Stimulated activated CD4-positive, alpha-beta T cell treated with anti-CD3 and anti-CD28 coated beads, Interleukin-4, amount 100 ng/mL, for 48 hours (primary cell): ENCODE results near the gene GAB4.
"Not testable (repeated sequence)": the region's sequence is repeated elsewhere in the genome, so short reads cannot be mapped to it uniquely, and the experiment has no call there.

ENCODE experiments used
- DNase-seq, 2 donors: peaks; one replicate each; pipeline ENCODE4 v3.0.0-alpha.2; 2020; ENCODE audit warnings: low read depth in 2 of 2

Gene GAB4, protein sequence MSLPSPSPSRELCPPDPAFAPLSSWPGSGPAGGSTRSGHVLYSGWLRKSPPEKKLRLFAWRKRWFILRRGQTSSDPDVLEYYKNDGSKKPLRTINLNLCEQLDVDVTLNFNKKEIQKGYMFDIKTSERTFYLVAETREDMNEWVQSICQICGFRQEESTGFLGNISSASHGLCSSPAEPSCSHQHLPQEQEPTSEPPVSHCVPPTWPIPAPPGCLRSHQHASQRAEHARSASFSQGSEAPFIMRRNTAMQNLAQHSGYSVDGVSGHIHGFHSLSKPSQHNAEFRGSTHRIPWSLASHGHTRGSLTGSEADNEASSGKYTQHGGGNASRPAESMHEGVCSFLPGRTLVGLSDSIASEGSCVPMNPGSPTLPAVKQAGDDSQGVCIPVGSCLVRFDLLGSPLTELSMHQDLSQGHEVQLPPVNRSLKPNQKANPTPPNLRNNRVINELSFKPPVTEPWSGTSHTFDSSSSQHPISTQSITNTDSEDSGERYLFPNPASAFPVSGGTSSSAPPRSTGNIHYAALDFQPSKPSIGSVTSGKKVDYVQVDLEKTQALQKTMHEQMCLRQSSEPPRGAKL

DNA sequence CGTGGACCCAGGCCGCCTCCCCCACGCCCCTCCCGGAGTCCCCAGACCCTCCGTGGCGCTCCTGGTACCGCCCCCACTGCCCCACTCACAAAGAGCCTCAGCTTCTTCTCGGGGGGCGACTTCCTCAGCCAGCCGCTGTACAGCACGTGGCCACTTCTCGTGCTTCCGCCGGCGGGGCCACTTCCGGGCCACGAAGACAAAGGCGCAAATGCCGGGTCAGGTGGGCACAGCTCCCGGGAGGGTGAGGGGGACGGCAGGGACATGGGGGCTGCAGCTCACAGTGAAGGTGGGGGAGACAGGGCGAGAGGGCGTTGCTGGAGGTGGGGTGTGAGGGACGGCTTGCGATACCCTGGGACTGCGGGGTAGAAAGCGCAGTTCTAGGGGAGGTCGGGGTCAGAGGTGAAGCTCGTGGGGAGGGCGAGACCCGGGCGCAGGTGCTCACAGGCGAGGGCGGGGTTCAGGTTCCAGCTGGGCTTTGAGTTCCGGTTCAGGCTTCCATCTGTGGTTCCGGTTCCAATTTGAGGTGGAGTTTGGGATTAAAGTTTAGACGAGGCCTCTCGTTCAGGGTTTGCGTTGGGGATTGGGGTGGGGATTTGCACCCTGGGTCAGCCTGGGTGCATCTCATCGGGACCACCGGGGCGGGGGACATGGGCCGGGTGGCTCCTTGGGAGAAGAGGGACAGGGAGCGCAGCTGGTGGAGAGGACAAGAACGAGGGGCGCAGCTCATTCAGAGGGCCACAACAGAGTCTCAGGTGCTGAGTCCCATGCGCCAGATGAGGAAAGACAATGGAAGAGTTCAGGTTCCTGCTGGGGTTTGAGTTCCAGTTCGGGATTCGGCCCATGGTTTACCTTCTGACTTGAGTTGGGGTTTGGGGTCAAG is at the start of gene GAB4:
TSS of gene GAB4 (minus strand) at position 371 of the 880 bp plus-strand sequence. CDS start at position 263, 108 bp downstream.
- no peak for DNase-seq

DNA sequence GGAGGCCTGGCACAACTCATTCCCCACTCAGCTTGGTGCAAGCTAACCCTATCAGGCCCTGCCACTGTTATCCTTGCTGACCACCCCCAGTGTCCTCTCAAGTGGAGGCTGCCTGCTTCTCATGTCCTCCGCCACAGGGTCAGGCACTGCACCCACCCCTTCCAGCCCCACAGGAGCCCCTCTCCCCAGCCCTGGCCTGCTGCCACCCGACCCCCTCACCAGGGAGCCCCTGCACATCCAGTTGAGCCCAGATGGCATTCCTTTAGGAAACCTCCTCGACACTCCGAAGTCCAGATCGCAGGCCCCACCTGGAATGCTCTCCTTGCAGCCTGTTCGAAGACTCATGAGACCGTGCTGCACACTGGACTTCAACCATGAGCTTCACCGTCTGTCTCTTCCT is 48.8 kb upstream of the GAB4 start:
- DNase-seq = no peak

DNA sequence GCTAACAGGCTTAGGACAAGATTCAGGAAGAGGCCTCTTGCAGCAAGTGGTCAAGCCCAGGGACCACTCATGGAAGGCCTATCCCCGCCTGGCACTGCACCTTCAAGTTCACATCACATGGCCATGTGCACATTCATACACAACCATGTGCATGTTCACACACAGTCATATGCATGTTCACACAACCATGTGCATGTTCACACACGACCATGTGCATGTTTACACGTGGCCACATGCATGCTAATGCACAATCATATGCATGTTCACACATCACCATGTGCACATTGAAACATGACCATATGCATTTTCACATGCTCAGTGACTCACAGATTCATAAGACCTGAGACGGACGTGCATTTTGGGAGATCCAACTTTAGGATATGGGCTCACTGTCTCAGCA is 48.0 kb upstream of the GAB4 start:
- DNase-seq = no peak

DNA sequence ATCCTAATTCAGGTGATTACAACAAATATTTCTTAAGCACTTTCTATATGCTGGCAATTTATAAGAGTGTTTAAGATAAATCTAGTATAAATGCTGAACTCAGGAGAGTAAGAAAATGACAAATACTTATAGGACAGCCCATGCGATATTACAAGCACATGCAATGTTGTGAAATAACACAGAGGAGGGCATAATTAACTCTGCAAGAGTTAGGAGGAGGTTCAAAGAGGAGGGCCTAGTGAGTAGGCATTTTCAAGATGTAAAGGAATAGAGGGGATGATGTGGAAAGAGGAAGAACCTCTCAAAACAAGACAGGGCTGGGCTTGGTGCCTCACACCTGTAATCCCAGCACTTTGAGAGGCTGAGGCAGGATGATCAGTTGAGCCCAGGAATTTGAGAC is 39.6 kb upstream of the GAB4 start:
- DNase-seq = no peak

DNA sequence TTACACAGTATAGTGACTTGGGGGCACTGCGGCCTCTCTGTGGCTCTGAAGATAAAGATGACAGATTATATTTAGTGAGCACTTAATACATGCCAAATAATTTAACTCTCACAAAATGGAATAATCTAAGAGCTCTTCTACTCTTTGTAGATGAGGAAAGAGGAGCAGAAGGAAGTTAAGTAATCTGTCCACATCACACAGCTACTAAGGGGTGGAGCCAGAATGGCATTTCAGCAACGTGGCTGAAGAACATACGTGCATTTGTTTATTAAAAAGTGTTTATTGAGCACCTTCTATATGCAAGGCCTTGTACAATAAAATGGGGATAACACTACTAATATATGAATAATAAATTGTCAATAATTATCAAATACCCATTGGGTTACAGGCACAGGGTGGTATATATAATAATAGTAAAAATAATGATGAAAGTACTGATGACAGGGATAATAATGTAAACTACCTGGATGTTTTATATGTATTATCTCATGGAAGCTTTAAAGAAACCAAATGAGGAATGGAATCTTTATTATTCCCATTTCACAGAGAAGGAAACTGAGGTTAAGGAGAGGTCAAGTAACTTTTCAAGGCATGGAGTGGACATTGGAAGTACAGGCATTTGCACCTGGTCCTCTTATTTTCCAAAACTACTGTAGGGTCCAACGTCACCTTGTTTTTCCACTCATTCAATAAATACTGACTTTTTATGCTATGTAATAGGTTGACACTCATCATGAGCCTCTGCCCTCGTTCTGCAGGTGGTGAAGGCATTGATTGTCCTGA is 38.7 kb upstream of the GAB4 start:
- no peak for DNase-seq

DNA sequence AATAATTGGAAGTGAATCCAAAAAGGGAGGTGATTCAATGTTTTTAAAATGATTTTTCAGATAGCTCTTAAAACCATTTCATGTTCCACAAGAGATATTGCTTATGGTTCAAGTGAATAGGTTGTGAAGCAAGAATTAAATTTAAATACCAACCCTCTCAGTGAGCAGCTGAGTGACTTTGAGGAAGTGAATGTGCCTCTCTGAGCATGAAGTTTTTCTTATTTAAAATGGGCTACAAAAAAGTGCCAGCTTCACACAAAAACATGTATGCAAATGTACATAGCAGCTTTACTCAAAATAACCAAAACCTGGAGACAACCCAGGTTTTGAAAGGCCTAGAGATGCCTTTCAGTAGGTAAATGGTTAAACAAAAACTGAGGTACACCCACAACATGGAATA is 35.5 kb upstream of the GAB4 start:
- no peak for DNase-seq

DNA sequence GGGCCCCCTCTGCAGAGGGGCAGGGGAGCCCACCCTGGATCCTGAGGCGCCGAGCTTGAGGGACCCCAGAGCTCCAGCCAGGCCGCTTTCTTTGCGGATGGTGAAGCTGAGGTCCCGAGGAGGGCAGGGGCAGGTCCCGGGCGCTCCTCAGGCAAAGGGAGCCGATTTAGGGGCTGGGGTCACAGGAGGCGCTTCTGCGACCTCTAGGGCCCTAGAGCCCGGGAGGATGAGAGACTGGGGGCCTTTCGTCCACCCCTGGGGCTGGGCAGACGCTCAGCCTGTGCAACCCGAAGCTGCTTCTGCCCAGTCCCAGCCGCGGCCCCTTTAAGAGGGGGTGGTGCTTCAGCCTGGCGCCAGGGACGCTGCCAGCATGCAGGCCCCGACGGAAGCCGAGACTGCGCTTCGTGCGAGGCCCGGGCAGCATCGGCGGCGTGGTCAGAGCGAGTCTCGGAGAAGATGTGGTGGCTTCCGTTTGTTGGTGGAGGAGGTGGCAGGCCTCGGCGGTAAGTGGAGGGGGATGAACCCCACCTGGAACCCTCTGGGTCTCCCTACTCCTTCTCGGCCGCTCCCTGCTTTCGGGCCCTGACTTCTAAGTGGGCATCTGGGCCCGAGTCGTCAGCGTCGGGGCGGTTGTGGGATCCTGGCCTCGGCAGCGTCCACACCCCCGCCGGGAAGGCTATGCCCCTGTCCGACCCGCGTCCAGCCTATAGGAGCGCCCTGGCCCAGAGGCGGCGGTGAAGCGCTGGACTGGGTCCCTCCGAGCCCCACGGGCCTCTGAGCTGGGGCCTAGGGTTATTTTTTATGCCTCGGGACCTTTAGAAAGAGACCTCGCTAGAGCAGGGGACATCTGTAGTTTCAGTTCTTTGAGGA is 29.1 kb upstream of the GAB4 start:
- not testable (repeated sequence) for DNase-seq

DNA sequence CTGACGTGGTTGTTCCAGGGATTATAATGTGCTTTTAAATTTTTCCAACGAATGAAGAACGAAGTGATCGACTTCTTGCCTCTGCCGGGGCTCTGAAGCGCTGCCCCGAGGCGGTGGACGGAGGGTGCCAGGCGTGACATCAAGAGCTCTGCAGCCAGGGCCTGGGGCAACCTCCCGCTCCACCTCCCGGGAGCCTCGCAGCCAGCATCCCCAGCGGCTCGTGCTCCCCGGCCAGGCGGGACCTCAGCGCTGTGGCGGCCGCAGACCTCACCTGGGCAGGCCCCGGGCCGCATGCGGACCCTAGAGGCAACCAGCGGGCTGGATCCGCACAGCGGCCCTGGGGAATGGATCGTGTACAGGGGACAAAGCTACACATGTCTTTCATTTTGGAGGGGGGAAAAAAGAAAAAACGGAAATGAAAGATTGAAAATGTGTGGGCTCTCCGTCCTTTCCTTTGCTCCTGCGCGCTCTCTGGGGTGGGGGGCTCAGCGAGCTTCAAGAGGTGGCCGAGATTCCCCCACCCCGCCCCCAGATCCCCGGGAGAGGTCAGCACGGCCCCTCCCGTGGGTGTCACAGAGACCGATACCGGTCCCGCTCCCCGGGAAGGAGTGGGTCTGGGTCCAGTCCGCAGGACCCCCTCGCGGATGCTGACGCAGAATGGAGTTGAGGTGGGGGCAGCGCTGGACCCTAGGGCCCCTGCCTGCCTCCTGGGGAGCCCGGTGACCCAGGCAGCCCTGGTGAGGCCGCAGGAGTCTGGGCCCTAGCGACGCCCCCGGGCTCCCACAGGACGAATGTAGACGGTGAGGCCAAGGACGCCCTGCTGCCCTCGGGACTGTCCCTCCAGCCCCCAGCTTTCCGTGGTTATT is 28.2 kb upstream of the GAB4 start:
- not testable (repeated sequence) for DNase-seq

DNA sequence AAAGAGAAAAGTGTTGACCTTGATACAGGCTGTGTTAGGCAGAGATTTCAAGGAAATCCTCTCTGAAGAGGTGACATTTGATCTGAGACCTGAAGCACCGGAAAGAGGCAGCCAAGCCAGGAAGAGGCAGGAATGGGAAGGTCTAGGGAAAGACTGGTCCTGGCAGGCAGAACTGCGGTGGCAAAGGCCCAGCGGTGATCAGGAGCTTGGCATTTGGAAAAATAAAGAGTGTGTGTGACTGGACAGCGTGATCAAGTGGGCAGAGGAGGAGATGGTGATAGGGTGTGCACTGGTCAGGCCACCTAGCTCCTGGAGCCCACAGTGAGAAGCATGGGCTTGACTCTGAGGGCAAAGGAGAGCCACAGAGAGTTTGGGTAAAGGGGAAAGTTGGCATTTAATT is 27.2 kb upstream of the GAB4 start:
- DNase-seq = no peak

DNA sequence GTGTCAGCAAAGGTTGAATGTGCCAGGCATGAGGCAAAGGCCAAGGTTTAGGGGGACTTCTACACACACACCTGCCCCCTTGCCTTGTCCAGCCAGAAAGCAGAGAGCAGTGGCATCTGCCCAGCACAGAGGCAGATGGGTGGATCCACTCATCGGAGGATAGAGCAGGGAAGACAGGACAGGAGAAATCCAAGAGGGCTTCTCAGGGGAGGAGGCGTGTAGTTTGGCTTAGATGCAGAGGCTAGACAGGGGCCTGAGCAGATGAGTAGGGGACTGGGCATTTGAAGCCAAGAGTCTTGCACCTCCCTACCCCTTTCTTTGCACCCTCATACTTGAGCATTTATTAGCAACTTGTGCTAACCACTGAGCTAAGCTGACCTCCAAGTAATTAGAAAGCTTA is 26.5 kb upstream of the GAB4 start:
- not testable (repeated sequence) for DNase-seq

DNA sequence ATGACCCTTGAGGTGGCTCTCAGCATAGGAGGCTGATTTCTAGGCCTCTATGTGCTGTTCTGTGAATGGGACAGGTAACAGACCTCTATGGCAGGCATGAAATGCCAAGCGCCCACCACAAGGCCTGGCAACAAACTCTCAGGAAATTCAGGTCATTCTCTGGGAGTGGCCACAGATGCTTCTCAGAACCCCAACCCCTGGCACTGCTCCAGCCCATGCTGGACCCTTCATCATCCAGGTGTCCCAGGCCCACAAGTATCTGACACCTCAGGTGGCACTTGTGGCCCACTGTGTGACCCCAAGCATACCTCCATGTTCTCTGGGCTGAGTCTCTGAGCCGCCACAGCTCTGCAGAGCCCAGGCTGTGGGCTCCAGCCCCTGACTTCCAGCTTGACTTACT is 24.3 kb upstream of the GAB4 start:
- not testable (repeated sequence) for DNase-seq

DNA sequence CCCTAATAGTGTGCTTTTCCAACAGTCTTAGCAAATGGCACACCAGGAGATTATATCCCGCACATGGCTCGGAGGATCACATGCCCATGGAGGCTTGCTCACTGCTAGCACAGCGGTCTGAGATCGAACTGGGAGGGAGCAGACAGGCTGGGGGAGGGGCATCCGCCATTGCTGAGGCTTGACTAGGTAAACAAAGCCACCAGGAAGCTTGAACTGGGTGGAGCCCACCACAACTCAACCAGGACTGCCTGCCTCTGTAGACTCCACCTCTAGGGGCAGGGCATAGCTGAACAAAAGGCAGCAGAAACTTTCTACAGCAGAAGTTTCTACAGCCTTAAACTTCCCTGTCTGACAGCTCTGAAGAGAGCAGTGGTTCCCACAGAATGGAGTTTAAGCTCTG is 16.4 kb upstream of the GAB4 start:
- not testable (repeated sequence) for DNase-seq

DNA sequence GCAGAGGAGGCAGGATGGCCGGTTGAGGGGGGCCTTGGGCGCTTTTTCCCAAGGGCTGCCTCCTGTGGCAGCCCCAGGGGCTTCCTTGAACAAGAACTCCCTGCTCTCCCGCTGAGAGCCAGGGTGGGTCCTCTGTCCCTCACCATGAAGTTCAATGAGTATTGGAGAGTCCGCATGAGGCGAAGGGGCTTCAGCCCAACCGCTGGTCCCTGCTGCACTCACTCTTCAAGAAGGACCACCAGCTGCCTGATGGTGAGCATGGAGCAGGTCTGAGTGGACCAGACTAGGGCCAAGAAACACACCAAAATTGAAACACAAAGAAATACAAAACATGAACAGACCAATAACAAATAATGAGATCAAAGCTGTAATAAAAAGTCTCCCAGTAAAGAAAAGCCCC is 7.5 kb upstream of the GAB4 start:
- not testable (repeated sequence) for DNase-seq

DNA sequence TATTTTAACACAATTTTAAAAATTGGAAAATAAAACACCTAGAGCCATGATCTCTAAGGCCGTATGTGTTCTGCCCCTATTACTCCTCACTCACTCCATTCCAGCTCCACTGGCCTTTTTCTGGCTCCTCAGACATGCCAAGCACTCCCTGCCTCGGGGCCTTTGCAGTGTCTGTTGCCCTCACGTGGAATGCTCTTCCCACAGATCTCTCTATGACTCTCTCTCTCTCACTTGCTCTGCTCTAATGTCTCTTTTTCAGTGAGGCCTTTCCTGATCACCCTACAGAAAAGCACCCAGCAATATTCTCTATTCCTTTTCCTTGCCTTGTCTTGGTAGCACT is 6.0 kb upstream of the GAB4 start:
- DNase-seq = not testable (repeated sequence)

DNA sequence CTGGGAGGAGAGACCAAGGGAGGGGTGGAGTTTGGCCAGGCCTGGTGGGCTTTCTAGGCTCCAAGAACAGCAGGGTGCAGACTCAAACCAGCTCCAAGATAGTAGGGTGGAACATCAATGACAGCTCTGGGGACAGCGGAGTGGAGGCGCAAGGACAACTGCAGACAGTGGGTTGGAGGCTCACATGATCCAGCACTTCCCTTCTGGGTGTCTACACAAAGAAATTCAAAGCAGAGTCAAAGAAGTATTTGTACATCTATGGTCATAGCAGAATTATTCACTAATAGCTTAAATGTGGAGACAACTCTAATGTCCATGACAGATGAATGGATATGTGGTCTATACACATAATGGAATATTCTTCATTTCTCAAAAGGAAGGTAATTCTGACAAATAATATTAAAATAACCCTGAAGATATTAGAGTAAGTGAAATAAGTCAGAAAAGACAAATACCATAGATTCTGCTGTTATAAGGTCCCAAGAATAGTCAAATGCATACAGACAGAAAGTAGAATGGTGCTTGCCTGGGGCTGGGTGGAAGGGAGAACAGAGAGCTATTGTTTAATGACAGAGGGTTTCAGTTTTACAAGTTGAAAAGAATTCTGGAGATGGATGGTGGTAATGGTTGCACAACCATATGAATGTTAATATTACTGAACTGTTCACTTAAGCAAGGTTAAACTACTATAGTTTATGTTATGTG is 5.5 kb upstream of the GAB4 start:
- DNase-seq = no peak

DNA sequence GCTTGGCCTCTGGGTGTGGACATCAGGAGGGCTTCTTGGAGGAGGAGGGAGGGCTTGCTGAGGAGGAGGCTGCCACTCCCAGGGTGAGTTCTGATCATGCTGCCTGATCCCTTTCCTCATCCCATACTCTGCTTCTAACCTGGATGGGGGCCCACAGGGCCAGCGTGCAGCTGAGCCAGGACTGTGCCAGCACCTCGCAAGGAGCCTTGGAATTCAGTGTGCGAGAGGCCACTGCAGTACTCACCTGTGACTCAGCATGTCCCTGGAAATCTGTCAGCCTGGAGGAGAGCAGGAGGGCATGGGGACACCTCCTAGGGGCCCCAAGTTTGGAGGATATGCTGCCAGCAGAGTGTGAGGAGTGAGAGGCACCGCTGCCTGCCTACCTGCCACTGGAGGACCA is 4.2 kb upstream of the GAB4 start:
- DNase-seq = no peak

DNA sequence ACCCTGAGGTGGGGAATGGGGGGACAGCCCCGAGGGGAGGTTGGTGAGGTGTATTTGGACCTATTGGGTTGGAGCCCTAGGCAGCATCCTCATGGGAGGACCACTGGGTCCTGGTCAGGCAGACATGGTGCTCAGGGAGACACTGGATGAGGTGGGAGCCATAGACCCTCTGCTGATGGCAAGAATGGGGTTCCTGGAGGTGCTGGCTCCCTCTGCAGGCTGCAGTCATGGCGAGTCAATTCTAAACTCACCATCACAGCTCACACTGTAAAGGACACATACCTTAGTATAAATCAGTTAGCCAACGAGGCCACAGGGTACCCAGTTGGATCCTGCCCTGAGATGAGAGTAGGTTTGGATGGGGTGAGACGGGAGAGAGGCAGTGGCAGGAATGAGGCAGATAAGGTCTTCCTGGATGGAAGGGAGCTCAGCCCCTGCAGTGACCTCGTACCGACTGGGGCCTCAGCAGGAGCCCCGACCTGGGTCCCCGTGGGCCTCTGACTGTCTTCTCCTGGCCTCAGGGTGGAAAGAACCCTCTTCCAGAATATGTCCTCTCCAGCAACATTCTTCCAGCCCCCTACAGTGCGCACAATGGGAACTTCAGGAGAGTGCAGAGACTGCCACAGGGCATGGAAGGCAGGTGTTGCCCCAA is 1.7 kb upstream of the GAB4 start:
- no peak for DNase-seq

DNA sequence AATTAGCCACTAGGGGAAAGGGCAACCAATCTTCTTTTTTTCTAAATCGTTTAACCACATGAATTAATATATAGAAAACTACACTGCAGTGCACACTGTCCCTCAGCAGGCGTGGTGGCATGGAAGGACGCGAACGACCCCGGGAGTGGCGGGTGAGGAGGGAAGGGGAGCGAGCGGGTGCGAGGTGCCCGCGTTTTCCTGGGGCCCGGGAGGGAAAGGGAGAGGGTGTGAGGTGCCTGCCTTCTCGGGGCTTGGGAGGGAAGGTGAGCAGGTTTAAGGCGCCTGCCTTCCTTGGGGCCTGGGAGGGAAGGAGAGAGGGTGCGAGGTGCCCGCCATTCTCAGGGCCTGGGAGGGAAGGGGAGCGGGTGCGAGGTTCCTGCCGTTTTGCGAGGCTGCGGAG is 765 bp downstream of the GAB4 start:
- DNase-seq = no peak

DNA sequence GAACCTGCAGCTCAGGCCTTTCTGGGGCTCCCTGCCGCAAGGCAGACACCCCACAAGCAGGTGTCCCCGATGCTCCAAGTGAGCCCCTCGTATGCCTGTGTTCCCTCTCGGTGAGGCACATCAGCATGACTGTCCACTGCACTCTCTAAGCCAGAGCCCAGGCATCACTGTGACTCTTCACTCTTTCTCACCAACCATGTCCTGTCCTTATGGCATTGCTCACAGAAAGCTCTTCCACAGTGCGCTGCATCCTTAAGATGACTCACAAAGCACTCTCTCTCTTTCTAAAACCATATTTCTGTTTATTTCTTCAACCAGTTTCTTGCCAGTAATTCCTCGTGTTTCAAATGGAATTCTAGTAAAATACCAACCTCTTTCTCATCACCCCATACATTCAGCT is 18.1 kb downstream of the GAB4 start:
- DNase-seq = no peak
